Measurements from ENCODE around the gene TTC16. TPM values are rescaled to one million over a fixed set of nuclear protein-coding genes. Genes with fewer than 3 reads are reported as not detected.
A peak's percentile ranks its signal among the peaks of the same experiment; 100 is the strongest.

Gene TTC16
- total and polyA plus RNA-seq, 8 donors: 0.02 to 0.09 (median 0.03) TPM; not detected in 4

GRCh38 chr9:127773272-127773671 is 57.4 kb downstream of the TTC16 start:
- ATAC-seq (no peak), FAIRE-seq (no peak), DNase-seq (no peak)
- no peaks in the 10 kb centered on the region for H3K36me3 ChIP-seq
- TF ChIP-seq CTCF (IDR thresholded peaks at IDR 0.05): no peak
- peaks cover 0 to 8% (median 4%) of the 10 kb centered on the region in 3 donors for H3K4me1 ChIP-seq
- H3K27ac ChIP-seq: no peak overlapping the region
- H3K9me3 ChIP-seq: no peaks in the 10 kb centered on the region
- no peaks in the 10 kb centered on the region for H3K27me3 ChIP-seq
- no peak overlapping the region for H3K4me3 ChIP-seq
- intact Hi-C loops (cut with DNase I): no loop called here
- 75 to 83% methylated on average over 3 of the region's 3 CpGs for WGBS, 2 donors

- Histone ChIP-seq H3K27me3 (no peaks in the 10 kb centered on the region), H3K27ac (no peak overlapping the region), H3K9me3 (no peaks in the 10 kb centered on the region), H3K36me3 (no peaks in the 10 kb centered on the region), H3K4me3 (no peak overlapping the region), H3K4me1 (peaks cover 0 to 8% (median 4%) of the 10 kb centered on the region in 3 donors)
- ATAC-seq (no peak), FAIRE-seq (no peak), DNase-seq (peak in 1 of 6 donors; percentile 41)
- no peak for TF ChIP-seq CTCF (IDR thresholded peaks at IDR 0.05)
- intact Hi-C loops (cut with DNase I): no loop called here
- WGBS, 2 donors: 79% methylated on average over 10 of the region's 10 CpGs
Measured at GRCh38 chr9:127773981-127774380, 58.1 kb downstream of the TTC16 start.

- H3K27ac ChIP-seq: no peak overlapping the region
- peak overlapping the region in 1 of 4 donors; percentile 22 for H3K4me3 ChIP-seq
- intact Hi-C loops (cut with DNase I): no loop called here
- no peaks in the 10 kb centered on the region for H3K36me3 ChIP-seq
- TF ChIP-seq CTCF (IDR thresholded peaks at IDR 0.05): no peak
- DNase-seq (peak in 1 of 6 donors; percentile 43), ATAC-seq (peak in 1 of 4 donors; percentile 12), FAIRE-seq (no peak)
- H3K27me3 ChIP-seq: no peaks in the 10 kb centered on the region
- no peaks in the 10 kb centered on the region for H3K4me1 ChIP-seq
- H3K9me3 ChIP-seq: no peaks in the 10 kb centered on the region
- WGBS, 2 donors: 63 to 80% methylated on average over 14 to 15 of the region's 15 CpGs
Measured at GRCh38 chr9:127776195-127776923, 60.5 kb downstream of the TTC16 start.

GRCh38 chr9:127776924-127777289 is 61.0 kb downstream of the TTC16 start:
- ATAC-seq (no peak), DNase-seq (peak in 1 of 6 donors; percentile 17), FAIRE-seq (no peak)
- no peak for TF ChIP-seq CTCF (IDR thresholded peaks at IDR 0.05)
- no peaks in the 10 kb centered on the region for H3K9me3 ChIP-seq
- intact Hi-C loops (cut with DNase I): no loop called here
- WGBS, 2 donors: 50 to 74% methylated on average over 5 of the region's 5 CpGs
- no peaks in the 10 kb centered on the region for H3K36me3 ChIP-seq
- H3K27ac ChIP-seq: no peak overlapping the region
- peak overlapping the region in 1 of 4 donors; percentile 22 for H3K4me3 ChIP-seq
- no peaks in the 10 kb centered on the region for H3K4me1 ChIP-seq
- no peaks in the 10 kb centered on the region for H3K27me3 ChIP-seq

GRCh38 chr9:127777368-127777980 is 61.6 kb downstream of the TTC16 start:
- Histone ChIP-seq H3K27ac (no peak overlapping the region), H3K27me3 (no peaks in the 10 kb centered on the region), H3K9me3 (no peaks in the 10 kb centered on the region), H3K36me3 (no peaks in the 10 kb centered on the region), H3K4me3 (peak overlapping the region in 1 of 4 donors; percentile 22), H3K4me1 (no peaks in the 10 kb centered on the region)
- ATAC-seq: no peak
- FAIRE-seq: no peak
- intact Hi-C loops (cut with DNase I): no loop called here
- peak in 1 of 6 donors; percentile 26 for DNase-seq
- 76 to 82% methylated on average over 18 of the region's 18 CpGs for WGBS, 2 donors
- no peak for TF ChIP-seq CTCF (IDR thresholded peaks at IDR 0.05)
